ENCODE results near the gene DEFB123.
"Not testable (repeated sequence)": the region's sequence is repeated elsewhere in the genome, so short reads cannot be mapped to it uniquely, and the experiment has no call there.

Gene DEFB123

GRCh38 chr20:31427576-31427975, 12.9 kb upstream of the DEFB123 start:
- H2AFZ ChIP-seq (ENCODE audit: low read length, unreplicated experiment) = not testable (repeated sequence)

DNA sequence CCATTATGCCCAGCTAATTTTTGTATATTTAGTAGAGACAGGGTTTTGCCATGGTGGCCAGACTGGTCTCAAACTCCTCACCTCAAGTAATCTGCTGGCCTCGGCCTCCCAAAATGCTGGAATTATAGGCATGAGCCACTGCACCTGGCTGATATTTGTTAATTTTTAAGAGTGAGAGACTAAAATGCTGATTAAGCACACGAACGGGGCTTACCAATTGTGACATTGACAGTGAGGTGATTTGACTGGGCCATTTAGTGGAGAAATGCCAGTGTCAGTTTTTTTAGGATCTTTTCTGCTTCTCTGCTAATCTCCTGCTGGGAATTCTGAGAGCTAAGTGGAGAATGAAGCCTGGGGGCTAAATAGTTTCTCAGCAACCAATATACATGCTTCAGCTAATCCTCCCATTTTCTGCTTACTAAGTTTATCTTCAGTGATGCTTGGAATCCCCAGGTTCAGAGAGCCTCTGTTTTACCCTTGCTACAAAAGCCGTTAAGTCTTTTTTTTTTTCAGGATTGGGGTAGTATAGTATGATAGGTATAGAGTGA, 9.8 kb upstream of the DEFB123 start:
- no peaks in the 10 kb centered on the region for H3K4me1 ChIP-seq (ENCODE audit: control insufficient read depth, insufficient read depth, low read length, unreplicated experiment)
- H3K36me3 ChIP-seq (ENCODE audit: insufficient read depth, low read length) = no peaks in the 10 kb centered on the region
- no peaks in the 10 kb centered on the region for H3K79me2 ChIP-seq (ENCODE audit: control insufficient read depth, insufficient read depth, low read length, unreplicated experiment)
- H3K27ac ChIP-seq (ENCODE audit: low read depth, low read length) = no peak overlapping the region
- H2AFZ ChIP-seq (ENCODE audit: low read length, unreplicated experiment) = no peak overlapping the region
- H3K27me3 ChIP-seq (ENCODE audit: insufficient read depth, low read length) = peaks cover 39% of the 10 kb centered on the region
- H3K4me3 ChIP-seq (ENCODE audit: low read depth, low read length) = no peak overlapping the region

More at GRCh38 chr20:31427576-31427975, 12.9 kb upstream of the DEFB123 start:
- H3K4me1 ChIP-seq (ENCODE audit: control insufficient read depth, insufficient read depth, low read length, unreplicated experiment); H3K4me3 ChIP-seq (ENCODE audit: low read depth, low read length); H3K36me3 ChIP-seq (ENCODE audit: insufficient read depth, low read length); H3K79me2 ChIP-seq (ENCODE audit: control insufficient read depth, insufficient read depth, low read length, unreplicated experiment); H3K27ac ChIP-seq (ENCODE audit: low read depth, low read length): not testable (repeated sequence)
- H3K27me3 ChIP-seq (ENCODE audit: insufficient read depth, low read length) = peaks cover 33% of the 10 kb centered on the region

GRCh38 chr20:31446084-31446819, 5.8 kb downstream of the DEFB123 start:
- Histone ChIP-seq H3K4me3 (ENCODE audit: low read depth, low read length) (no peak overlapping the region), H3K36me3 (ENCODE audit: insufficient read depth, low read length) (no peaks in the 10 kb centered on the region), H3K4me1 (ENCODE audit: control insufficient read depth, insufficient read depth, low read length, unreplicated experiment) (no peaks in the 10 kb centered on the region), H3K27ac (ENCODE audit: low read depth, low read length) (no peak overlapping the region), H3K79me2 (ENCODE audit: control insufficient read depth, insufficient read depth, low read length, unreplicated experiment) (no peaks in the 10 kb centered on the region), H3K27me3 (ENCODE audit: insufficient read depth, low read length) (peaks cover 38% of the 10 kb centered on the region), H2AFZ (ENCODE audit: low read length, unreplicated experiment) (no peak overlapping the region)

GRCh38 chr20:31449511-31450414, 9.3 kb downstream of the DEFB123 start:
- H2AFZ ChIP-seq (ENCODE audit: low read length, unreplicated experiment) = no peak overlapping the region
- H3K4me3 ChIP-seq (ENCODE audit: low read depth, low read length) = no peak overlapping the region

DNA sequence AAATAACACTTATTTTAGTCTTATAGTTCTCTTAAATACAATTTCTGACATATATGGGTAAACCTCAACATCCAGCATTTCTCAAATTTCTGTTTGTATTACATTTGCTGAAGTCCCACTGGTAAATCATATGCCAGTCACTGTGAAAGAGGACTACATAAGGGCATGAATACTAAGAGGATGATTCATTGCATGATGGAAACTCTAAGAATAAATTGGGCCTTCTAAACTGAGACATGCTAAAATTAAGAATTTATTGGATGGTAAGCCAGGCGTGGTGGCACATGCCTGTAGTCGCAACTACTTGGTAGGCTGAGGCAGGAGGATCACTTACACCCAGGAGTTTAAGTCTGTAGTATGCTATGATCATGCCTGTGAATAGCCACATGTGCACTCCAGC, 12.1 kb downstream of the DEFB123 start:
- Histone ChIP-seq H3K79me2 (ENCODE audit: control insufficient read depth, insufficient read depth, low read length, unreplicated experiment) (no peaks in the 10 kb centered on the region), H3K36me3 (ENCODE audit: insufficient read depth, low read length) (no peaks in the 10 kb centered on the region), H3K4me3 (ENCODE audit: low read depth, low read length) (no peak overlapping the region), H3K27ac (ENCODE audit: low read depth, low read length) (no peak overlapping the region), H3K27me3 (ENCODE audit: insufficient read depth, low read length) (no peaks in the 10 kb centered on the region; the same call in 1 of the 2 replicates), H2AFZ (ENCODE audit: low read length, unreplicated experiment) (no peak overlapping the region), H3K4me1 (ENCODE audit: control insufficient read depth, insufficient read depth, low read length, unreplicated experiment) (no peaks in the 10 kb centered on the region)

More at GRCh38 chr20:31449511-31450414, 9.3 kb downstream of the DEFB123 start:
- Histone ChIP-seq H3K4me1 (ENCODE audit: control insufficient read depth, insufficient read depth, low read length, unreplicated experiment) (no peaks in the 10 kb centered on the region), H3K79me2 (ENCODE audit: control insufficient read depth, insufficient read depth, low read length, unreplicated experiment) (no peaks in the 10 kb centered on the region), H3K27ac (ENCODE audit: low read depth, low read length) (no peak overlapping the region), H3K36me3 (ENCODE audit: insufficient read depth, low read length) (no peaks in the 10 kb centered on the region), H3K27me3 (ENCODE audit: insufficient read depth, low read length) (peaks cover 13% of the 10 kb centered on the region)

GRCh38 chr20:31454361-31454760, 13.9 kb downstream of the DEFB123 start:
- H3K79me2 ChIP-seq (ENCODE audit: control insufficient read depth, insufficient read depth, low read length, unreplicated experiment) = no peaks in the 10 kb centered on the region
- no peaks in the 10 kb centered on the region for H3K4me1 ChIP-seq (ENCODE audit: control insufficient read depth, insufficient read depth, low read length, unreplicated experiment)
- H2AFZ ChIP-seq (ENCODE audit: low read length, unreplicated experiment) = no peak overlapping the region
- H3K27ac ChIP-seq (ENCODE audit: low read depth, low read length) = no peak overlapping the region
- H3K36me3 ChIP-seq (ENCODE audit: insufficient read depth, low read length) = no peaks in the 10 kb centered on the region
- H3K27me3 ChIP-seq (ENCODE audit: insufficient read depth, low read length) = no peaks in the 10 kb centered on the region
- no peak overlapping the region for H3K4me3 ChIP-seq (ENCODE audit: low read depth, low read length)

GRCh38 chr20:31470946-31471345, 30.5 kb downstream of the DEFB123 start:
- peaks cover 14% of the 10 kb centered on the region for H3K4me1 ChIP-seq (ENCODE audit: control insufficient read depth, insufficient read depth, low read length, unreplicated experiment)
- H3K27me3 ChIP-seq (ENCODE audit: insufficient read depth, low read length); H2AFZ ChIP-seq (ENCODE audit: low read length, unreplicated experiment); H3K4me3 ChIP-seq (ENCODE audit: low read depth, low read length); H3K27ac ChIP-seq (ENCODE audit: low read depth, low read length); H3K36me3 ChIP-seq (ENCODE audit: insufficient read depth, low read length); H3K79me2 ChIP-seq (ENCODE audit: control insufficient read depth, insufficient read depth, low read length, unreplicated experiment): not testable (repeated sequence)

GRCh38 chr20:31472395-31473330, 32.2 kb downstream of the DEFB123 start:
- no peaks in the 10 kb centered on the region for H3K36me3 ChIP-seq (ENCODE audit: insufficient read depth, low read length)
- H3K27ac ChIP-seq (ENCODE audit: low read depth, low read length) = no peak overlapping the region
- H3K27me3 ChIP-seq (ENCODE audit: insufficient read depth, low read length) = 0 out of 2 replicates have a peak, but pooled peaks cover 6% of the 10 kb centered on the region
- no peak overlapping the region for H3K4me3 ChIP-seq (ENCODE audit: low read depth, low read length)
- no peaks in the 10 kb centered on the region for H3K79me2 ChIP-seq (ENCODE audit: control insufficient read depth, insufficient read depth, low read length, unreplicated experiment)
- H3K4me1 ChIP-seq (ENCODE audit: control insufficient read depth, insufficient read depth, low read length, unreplicated experiment) = peaks cover 28% of the 10 kb centered on the region
- H2AFZ ChIP-seq (ENCODE audit: low read length, unreplicated experiment) = no peak overlapping the region

- no peaks in the 10 kb centered on the region for H3K79me2 ChIP-seq (ENCODE audit: control insufficient read depth, insufficient read depth, low read length, unreplicated experiment)
- no peaks in the 10 kb centered on the region for H3K36me3 ChIP-seq (ENCODE audit: insufficient read depth, low read length)
- H3K4me3 ChIP-seq (ENCODE audit: low read depth, low read length) = no peak overlapping the region
- H3K4me1 ChIP-seq (ENCODE audit: control insufficient read depth, insufficient read depth, low read length, unreplicated experiment) = peaks cover 28% of the 10 kb centered on the region
- no peak overlapping the region for H3K27ac ChIP-seq (ENCODE audit: low read depth, low read length)
- H3K27me3 ChIP-seq (ENCODE audit: insufficient read depth, low read length) = 0 out of 2 replicates have a peak, but pooled peaks cover 6% of the 10 kb centered on the region
- H2AFZ ChIP-seq (ENCODE audit: low read length, unreplicated experiment) = no peak overlapping the region
Measured at GRCh38 chr20:31473331-31474096, 33.1 kb downstream of the DEFB123 start.
